ENCODE results near the gene BCAR3.

Gene BCAR3

DNA sequence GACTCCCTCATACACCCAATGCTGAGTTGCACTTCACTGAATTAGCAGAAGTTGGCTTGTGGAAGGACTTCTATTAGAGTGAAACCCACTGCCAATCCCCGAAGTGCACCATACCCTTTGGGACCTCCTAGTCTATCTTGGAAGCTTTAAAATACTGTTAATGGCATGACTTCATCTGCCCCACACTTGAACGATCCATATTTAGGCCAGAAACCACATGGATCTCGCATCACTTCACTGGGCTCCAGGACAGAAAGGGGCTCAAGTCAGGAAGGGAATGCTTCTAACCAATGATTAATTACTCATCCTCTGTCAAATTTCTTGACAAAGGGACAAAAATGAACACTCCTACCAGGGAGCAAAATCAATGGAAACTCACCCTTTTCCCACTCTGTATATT lies 69.1 kb downstream of the BCAR3 start:
- Histone ChIP-seq H3K4me3 (ENCODE audit: insufficient read depth, low read length, poor library complexity, severe bottlenecking) (no peak overlapping the region), H3F3A (ENCODE audit: insufficient read depth) (no peaks in the 10 kb centered on the region), H3K9me2 (replicated peaks; ENCODE audit: insufficient read depth, low read length) (no peaks in the 10 kb centered on the region), H3K9me3 (ENCODE audit: insufficient read depth, low read length) (no peaks in the 10 kb centered on the region), H3K4me2 (ENCODE audit: low read depth, low read length, poor library complexity, severe bottlenecking) (no peak overlapping the region), H4K20me1 (ENCODE audit: low read depth, low read length) (no peaks in the 10 kb centered on the region), H3K27ac (ENCODE audit: low read depth, low read length) (no peak overlapping the region), H2AFZ (ENCODE audit: low read depth, low read length, severe bottlenecking) (no peak overlapping the region), H3K36me3 (ENCODE audit: low read length) (no peaks in the 10 kb centered on the region), H3K9ac (ENCODE audit: low read length) (no peak overlapping the region), H3K27me3 (ENCODE audit: low read length) (no peaks in the 10 kb centered on the region), H3K79me2 (ENCODE audit: insufficient read depth, low read length) (no peaks in the 10 kb centered on the region)
- TF ChIP-seq, protein P1, sequence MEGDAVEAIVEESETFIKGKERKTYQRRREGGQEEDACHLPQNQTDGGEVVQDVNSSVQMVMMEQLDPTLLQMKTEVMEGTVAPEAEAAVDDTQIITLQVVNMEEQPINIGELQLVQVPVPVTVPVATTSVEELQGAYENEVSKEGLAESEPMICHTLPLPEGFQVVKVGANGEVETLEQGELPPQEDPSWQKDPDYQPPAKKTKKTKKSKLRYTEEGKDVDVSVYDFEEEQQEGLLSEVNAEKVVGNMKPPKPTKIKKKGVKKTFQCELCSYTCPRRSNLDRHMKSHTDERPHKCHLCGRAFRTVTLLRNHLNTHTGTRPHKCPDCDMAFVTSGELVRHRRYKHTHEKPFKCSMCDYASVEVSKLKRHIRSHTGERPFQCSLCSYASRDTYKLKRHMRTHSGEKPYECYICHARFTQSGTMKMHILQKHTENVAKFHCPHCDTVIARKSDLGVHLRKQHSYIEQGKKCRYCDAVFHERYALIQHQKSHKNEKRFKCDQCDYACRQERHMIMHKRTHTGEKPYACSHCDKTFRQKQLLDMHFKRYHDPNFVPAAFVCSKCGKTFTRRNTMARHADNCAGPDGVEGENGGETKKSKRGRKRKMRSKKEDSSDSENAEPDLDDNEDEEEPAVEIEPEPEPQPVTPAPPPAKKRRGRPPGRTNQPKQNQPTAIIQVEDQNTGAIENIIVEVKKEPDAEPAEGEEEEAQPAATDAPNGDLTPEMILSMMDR (IDR thresholded peaks at IDR 0.05; ENCODE audit: insufficient read depth, low read length, poor library complexity, severe bottlenecking) = no peak
- TF ChIP-seq EZH2phosphoT487 (conservative IDR thresholded peaks at IDR 0.05; ENCODE audit: low read length) = no peak

DNA sequence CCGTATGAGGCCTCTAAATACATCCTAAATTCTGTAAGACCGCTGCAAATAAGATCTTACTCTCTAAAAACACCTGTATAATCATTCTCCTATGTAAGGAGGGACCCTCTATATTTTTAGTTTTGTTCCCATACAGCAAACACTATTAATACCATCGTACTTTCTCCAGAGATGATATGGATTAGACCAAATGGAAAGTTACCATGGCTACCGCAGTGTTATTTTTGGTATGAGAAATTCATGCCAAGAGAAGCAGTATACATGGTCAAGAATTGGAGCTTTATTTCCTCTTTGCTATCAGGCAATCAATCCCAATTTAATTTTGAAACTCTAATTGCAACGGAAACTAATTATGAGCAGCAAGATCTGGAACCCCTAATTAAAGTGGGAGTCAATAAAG lies 70.0 kb downstream of the BCAR3 start:
- no peaks in the 10 kb centered on the region for H3K9me2 ChIP-seq (replicated peaks; ENCODE audit: insufficient read depth, low read length)
- no peaks in the 10 kb centered on the region for H3K79me2 ChIP-seq (ENCODE audit: insufficient read depth, low read length)
- no peak overlapping the region for H3K4me3 ChIP-seq (ENCODE audit: insufficient read depth, low read length, poor library complexity, severe bottlenecking)
- TF ChIP-seq, protein P1 (IDR thresholded peaks at IDR 0.05; ENCODE audit: insufficient read depth, low read length, poor library complexity, severe bottlenecking) = no peak
- no peak for TF ChIP-seq EZH2phosphoT487 (conservative IDR thresholded peaks at IDR 0.05; ENCODE audit: low read length)
- H3K9ac ChIP-seq (ENCODE audit: low read length) = no peak overlapping the region
- H3K9me3 ChIP-seq (ENCODE audit: insufficient read depth, low read length) = no peaks in the 10 kb centered on the region
- H3F3A ChIP-seq (ENCODE audit: insufficient read depth) = no peaks in the 10 kb centered on the region
- no peaks in the 10 kb centered on the region for H4K20me1 ChIP-seq (ENCODE audit: low read depth, low read length)
- H3K4me2 ChIP-seq (ENCODE audit: low read depth, low read length, poor library complexity, severe bottlenecking) = no peak overlapping the region
- H3K36me3 ChIP-seq (ENCODE audit: low read length) = no peaks in the 10 kb centered on the region
- no peaks in the 10 kb centered on the region for H3K27me3 ChIP-seq (ENCODE audit: low read length)
- H3K27ac ChIP-seq (ENCODE audit: low read depth, low read length) = no peak overlapping the region
- no peak overlapping the region for H2AFZ ChIP-seq (ENCODE audit: low read depth, low read length, severe bottlenecking)

DNA sequence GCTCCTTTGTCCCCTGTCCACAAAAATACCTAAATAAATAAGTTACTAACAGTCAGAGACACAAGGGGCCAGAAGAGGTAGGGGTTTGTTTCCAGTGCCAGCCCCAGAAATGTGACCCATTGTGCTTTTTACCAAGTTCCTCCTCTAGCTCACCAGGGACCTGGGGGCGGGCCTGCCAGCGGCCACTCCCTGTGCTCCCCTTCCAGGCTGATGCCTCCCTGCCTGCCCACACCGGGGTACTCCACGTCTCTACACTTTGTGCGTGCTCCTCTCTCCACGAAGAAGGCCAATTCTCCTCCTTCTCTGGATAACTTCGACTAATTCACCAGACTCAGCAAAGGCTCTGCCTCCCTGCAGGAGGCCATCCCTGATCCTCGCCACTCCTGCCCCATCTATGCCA lies 72.1 kb downstream of the BCAR3 start:
- Histone ChIP-seq H2AFZ (ENCODE audit: low read depth, low read length, severe bottlenecking) (no peak overlapping the region), H3K9me3 (ENCODE audit: insufficient read depth, low read length) (no peaks in the 10 kb centered on the region), H3K79me2 (ENCODE audit: insufficient read depth, low read length) (no peaks in the 10 kb centered on the region), H3K27ac (ENCODE audit: low read depth, low read length) (no peak overlapping the region), H3K4me2 (ENCODE audit: low read depth, low read length, poor library complexity, severe bottlenecking) (no peak overlapping the region), H3K4me3 (ENCODE audit: insufficient read depth, low read length, poor library complexity, severe bottlenecking) (no peak overlapping the region), H3K9me2 (replicated peaks; ENCODE audit: insufficient read depth, low read length) (no peaks in the 10 kb centered on the region), H4K20me1 (ENCODE audit: low read depth, low read length) (no peaks in the 10 kb centered on the region), H3K36me3 (ENCODE audit: low read length) (no peaks in the 10 kb centered on the region), H3K27me3 (ENCODE audit: low read length) (no peaks in the 10 kb centered on the region), H3F3A (ENCODE audit: insufficient read depth) (no peaks in the 10 kb centered on the region), H3K9ac (ENCODE audit: low read length) (no peak overlapping the region)
- TF ChIP-seq, protein P1 (IDR thresholded peaks at IDR 0.05; ENCODE audit: insufficient read depth, low read length, poor library complexity, severe bottlenecking) = no peak
- TF ChIP-seq EZH2phosphoT487 (conservative IDR thresholded peaks at IDR 0.05; ENCODE audit: low read length) = no peak

All from SU-DHL-6 (cell line).